ENCODE results near the gene HDAC4.
A peak's percentile ranks its signal among the peaks of the same experiment; 100 is the strongest.

The HDAC4 gene

GRCh38 chr2:239383036-239383758, 17.6 kb downstream of the HDAC4 start:
- no peak for DNase-seq

- no peak for DNase-seq
Observed at GRCh38 chr2:239382384-239382880, 18.4 kb downstream of the HDAC4 start.

- DNase-seq: peak; percentile 42 to 64 (median 60)
Observed at GRCh38 chr2:239381709-239382134, 19.1 kb downstream of the HDAC4 start.

GRCh38 chr2:239380831-239381708, 19.8 kb downstream of the HDAC4 start:
- peak; percentile 83 to 89 (median 87) for DNase-seq

- no peak for DNase-seq
Observed at GRCh38 chr2:239379641-239380170, 21.1 kb downstream of the HDAC4 start.

GRCh38 chr2:239378918-239379640, 21.7 kb downstream of the HDAC4 start:
- peak; percentile 53 to 65 (median 55) for DNase-seq

- no peak for DNase-seq
Observed at GRCh38 chr2:239378021-239378917, 22.6 kb downstream of the HDAC4 start.

- no peak for DNase-seq
Observed at GRCh38 chr2:239377591-239377990, 23.2 kb downstream of the HDAC4 start.

GRCh38 chr2:239376942-239377531, 23.8 kb downstream of the HDAC4 start:
- DNase-seq: no peak

GRCh38 chr2:239376351-239376750, 24.5 kb downstream of the HDAC4 start:
- DNase-seq: no peak

GRCh38 chr2:239375278-239376061, 25.4 kb downstream of the HDAC4 start:
- DNase-seq: peak in 2 of 3 donors; percentile 10 to 12

GRCh38 chr2:239374896-239375277, 25.9 kb downstream of the HDAC4 start:
- DNase-seq: no peak

GRCh38 chr2:239372835-239373234, 28.0 kb downstream of the HDAC4 start:
- no peak for DNase-seq

- no peak for DNase-seq
Observed at GRCh38 chr2:239371726-239372686, 28.8 kb downstream of the HDAC4 start.

GRCh38 chr2:239370876-239371725, 29.7 kb downstream of the HDAC4 start:
- DNase-seq: peak in 1 of 3 donors; percentile 18

GRCh38 chr2:239370403-239370802, 30.4 kb downstream of the HDAC4 start:
- no peak for DNase-seq

GRCh38 chr2:239369631-239370161, 31.1 kb downstream of the HDAC4 start:
- DNase-seq: peak; percentile 93 to 96 (median 96)

All from suppressor macrophage treated with lipopolysaccharide for 1 hour (primary cell).